HG02763 (cell line): Measurements from ENCODE around the gene MFAP1.
"Not testable (repeated sequence)": the region's sequence is repeated elsewhere in the genome, so short reads cannot be mapped to it uniquely, and the experiment has no call there.

Experiments used
- ATAC-seq: cut with Tn5 transposase; IDR thresholded peaks from one replicate; pipeline ENCODE4 v1.9.1; 2021; ENCODE audit warnings: mild to moderate bottlenecking, moderate library complexity; ENCODE audit not compliant: unreplicated experiment

Gene MFAP1

GRCh38 chr15:43824302-43825246 is at the start of gene MFAP1:
Gene MFAP1 (minus strand): TSS chr15:43824690. CDS start chr15:43824569, 121 bp downstream.
- peak; percentile 81 for ATAC-seq

DNA sequence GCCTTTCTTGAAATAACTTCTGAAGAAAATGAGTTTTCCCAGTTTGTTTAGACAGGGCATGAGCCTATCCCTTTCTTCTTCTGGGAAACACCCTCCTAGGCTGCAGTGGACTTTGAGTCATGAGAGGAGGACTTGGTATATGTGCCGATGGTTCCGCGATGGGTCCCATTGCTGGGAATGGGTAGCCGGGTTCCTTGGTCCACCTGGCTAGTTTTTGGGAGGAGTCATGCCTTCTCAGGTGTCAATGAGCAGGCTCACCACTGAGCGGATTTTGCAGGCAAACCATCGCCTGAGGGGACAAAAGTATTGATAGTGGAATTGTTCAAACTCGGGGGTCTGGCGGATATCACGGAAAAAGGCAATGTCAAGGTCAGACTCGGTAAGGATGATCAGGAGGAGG is 49.2 kb upstream of the MFAP1 start:
- ATAC-seq: no peak

DNA sequence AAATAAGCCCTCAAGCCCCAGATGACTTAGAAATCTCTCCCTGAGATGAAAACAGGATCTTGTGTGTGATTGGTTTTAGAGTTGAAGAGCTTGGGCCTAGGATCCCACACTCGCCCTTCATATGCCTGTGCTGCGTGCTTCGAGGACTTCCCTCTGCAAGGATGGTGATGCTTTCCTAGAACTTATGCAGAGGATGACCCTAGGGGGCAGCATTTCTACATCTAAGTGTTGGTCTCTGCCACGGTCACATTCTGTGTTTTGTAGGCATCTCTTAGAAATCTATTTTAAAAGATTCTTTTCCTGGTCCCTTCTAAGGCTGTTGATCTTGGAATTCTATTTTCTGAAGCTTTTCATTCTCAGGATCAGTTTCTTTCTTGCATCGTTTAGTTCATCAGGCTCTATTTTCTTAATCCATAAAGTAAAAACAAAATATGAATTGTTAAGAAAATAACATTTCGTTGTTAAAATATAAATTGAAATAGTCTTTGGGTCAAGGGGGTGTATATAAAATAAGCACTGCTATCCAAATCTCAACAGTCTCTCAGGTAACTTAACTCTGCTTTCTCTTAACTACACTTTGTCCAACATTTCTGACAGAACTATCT is 48.0 kb upstream of the MFAP1 start:
- ATAC-seq: no peak

DNA sequence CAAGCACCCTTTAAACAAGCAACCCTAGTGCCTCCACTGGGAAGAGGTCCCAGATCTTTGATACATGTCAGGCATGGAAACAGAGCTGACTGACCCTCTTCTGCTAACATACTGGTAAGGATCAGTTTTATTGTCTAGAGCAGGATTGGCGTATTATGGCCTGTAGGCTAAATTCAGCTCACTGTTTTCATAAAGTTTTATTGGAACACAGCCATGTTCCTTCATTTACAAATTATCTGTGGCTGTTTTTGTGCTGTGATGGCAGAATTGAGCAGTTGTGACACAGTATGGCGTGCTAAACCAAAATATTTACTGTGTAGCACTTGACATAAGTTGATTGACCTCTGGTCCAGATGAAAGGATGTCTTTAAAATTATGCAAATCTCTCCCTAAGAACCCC is 47.3 kb upstream of the MFAP1 start:
- no peak for ATAC-seq

- no peak for ATAC-seq
Observed at GRCh38 chr15:43868406-43868805, 43.9 kb upstream of the MFAP1 start.

DNA sequence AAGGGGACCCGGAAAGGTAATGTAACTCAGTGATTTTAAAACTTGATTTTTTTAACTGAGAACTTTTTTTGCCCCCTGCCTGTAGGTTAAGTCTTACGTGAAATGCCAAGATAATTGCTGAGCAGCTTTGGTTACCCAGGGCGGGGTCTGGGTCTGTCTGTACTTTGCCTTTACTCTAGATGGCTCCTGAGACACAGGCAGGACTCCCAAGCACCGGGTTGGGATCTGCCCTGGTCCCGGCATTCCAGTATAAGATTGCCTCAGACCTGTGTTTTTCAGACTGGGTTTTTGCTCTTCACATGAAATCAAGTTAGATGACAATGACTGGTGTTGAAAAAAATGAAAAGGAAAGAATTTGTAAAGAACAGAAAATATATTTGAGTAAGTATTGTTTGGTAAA is 42.6 kb upstream of the MFAP1 start:
- no peak for ATAC-seq

DNA sequence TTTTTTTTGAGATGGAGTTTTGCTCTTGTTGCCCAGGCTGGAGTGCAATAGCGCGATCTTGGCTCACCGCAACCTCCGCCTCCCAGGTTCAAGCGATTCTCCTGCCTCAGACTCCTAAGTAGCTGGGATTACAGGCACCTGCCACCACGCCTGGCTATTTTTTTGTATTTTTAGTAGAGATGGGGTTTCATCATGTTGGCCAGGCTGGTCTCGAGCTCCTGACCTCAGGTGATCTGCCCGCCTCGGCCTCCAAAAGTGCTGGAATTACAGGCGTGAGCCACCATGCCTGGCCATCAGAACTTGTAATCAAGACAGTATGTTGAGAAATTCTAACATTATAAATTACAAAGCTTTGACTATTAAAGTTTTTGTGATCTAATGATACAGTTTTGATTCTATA is 42.1 kb upstream of the MFAP1 start:
- not testable (repeated sequence) for ATAC-seq

GRCh38 chr15:43859546-43859945 is 35.1 kb upstream of the MFAP1 start:
- ATAC-seq: no peak

DNA sequence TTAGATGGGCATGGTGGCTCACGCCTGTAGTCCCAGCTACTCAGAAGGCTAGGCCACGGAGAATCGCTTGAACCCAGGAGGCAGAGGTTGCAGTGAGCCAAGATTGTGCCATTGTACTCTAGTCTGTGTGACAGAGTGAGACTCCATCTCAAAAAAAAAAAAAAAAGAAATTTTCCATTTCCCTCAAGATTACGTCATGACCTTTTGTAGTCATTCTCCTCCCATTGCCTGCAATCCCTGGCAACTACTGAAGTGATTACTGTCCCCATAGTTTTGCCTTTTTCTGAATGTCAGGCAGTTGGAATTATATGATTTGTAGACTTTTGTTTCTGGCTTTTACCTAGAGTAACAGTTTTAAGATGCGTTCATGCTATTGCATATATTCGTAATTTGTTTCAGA is 30.3 kb upstream of the MFAP1 start:
- no peak for ATAC-seq

- no peak for ATAC-seq
Observed at GRCh38 chr15:43852607-43853006, 28.1 kb upstream of the MFAP1 start.

DNA sequence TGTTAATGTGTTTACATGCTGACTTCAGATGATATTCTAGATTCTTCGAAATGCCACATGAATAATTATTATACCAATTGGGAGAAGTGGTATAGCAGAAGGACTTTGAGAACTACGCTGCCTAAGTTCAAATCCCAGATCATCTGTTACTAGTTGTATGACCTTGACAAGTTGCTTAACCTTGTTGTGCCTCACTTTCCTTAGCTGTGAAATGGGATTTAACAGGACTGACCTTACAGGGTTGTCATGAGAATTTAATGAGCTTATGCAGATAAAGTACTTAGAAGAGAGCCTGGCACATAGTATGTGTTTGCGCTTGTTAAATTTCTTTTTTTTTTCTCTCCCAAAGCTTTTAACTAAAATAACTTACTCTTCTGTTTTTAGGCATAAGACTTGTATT is 26.8 kb upstream of the MFAP1 start:
- no peak for ATAC-seq

GRCh38 chr15:43845421-43845820 is 20.9 kb upstream of the MFAP1 start:
- no peak for ATAC-seq

- ATAC-seq: not testable (repeated sequence)
Observed at GRCh38 chr15:43832485-43832884, 8.0 kb upstream of the MFAP1 start.

DNA sequence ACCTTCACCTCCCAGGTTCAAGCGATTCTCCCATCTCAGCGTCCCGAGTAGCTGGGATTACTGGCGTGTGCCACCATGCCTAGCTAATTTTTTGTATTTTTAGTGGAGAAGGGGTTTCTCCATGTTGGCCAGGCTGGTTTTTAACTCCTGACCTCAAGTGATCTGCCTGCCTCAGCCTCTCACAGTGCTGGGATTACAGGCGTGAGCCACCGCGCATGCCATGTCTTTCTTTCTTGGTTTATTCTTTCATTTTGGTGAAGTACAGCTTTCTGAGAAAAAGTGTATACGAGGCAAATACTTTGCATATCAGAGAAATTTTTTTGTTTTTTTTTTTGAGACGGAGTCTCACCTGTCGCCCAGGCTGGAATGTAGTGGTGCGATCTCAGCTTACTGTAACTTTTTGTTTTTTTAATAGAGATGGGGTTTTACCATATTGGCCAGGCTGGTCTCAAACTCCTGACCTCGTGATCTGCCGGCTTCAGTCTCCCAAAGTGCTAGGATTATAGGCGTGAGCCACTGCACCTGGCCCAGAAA is 7.1 kb upstream of the MFAP1 start:
- not testable (repeated sequence) for ATAC-seq

DNA sequence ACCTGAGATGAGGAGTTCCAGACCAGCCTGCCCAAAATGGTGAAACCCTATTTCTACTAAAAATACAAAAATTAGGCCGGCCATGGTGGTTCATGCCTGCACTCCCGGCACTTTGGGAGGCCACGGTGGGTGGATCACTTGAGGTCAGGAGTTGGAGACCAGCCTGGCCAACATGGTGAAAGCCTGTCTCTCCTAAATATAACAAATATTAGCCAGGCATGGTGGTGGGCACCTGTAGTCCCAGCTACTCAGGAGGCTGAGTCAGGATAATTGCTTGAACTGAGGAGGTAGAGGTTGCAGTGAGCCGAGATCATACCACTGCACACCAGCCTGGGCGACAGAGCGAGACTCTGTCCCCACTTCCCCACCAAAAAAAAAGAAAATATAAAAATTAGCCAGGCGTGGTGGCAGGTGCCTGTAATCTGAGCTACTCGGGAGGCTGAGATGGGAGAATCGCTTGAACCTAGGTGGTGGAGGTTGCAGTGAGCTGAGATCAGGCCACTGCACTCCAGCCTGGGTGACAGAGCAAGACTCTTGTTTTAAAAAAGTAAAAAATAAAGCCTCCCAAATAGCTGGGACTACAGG is 6.3 kb upstream of the MFAP1 start:
- not testable (repeated sequence) for ATAC-seq

- not testable (repeated sequence) for ATAC-seq
Observed at GRCh38 chr15:43829951-43830540, 5.6 kb upstream of the MFAP1 start.

DNA sequence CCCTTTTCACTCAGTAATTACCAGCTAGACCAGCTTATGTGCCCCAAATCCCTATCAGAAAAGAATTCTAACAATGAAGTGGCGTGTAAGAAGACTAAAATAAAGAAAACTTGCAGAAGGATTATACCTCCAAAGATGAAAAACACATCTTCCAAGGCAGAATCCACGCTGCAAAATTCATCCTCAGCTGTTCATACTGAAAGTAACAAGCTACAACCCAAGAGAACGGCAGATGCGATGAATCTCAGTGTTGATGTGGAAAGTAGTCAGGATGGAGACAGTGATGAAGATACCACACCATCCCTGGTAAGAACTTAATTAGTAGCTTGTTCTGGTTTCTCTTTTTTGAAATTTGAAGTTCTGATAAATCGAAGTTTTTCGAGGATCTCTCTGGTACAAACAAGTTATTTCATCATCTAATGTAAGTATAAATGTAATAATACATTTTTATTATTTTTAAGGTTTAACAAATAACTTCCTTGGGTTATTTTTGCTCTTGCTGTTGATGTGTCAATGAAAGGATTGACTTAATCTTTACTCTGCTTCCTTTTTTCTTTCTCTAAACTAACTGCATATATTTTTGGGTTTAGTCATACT is 3.7 kb upstream of the MFAP1 start:
- ATAC-seq: no peak

DNA sequence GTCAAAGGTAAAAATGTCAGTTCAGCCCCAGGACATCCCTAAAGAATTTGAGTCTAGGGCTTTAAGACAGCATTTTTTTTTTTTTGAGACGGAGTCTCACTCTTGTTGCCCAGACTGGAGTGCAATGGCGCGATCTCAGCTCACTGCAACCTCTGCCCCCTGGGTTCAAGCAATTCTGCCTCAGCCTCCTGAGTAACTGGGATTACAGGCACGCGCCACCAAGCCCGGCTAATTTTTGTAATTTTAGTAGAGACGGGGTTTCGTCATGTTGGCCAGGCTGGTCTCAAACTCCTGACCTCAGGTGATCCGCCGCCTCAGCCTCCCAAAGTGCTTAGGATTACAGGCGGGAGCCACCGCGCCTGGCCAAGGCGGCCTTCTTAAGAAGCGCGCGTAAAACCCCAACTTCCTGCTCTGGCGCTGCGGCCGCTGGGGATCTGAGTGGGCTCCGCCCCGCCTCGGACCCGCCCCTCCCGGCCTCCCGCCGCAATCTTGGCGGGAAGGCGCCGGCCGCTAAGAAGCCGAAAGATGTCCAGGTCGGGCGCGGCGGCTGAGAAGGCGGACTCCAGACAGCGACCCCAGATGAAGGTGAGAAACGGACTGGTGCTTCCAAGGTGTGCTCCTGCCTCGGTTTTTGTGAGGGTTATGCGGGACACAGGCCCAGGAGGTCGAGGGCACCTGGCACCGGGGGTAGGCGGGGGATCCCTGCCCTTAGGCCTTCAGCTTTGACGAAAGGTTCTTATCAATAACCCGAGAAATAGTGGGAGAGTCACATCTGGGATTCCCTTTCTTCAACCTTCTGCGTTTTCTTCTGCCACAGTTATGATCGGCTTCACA is 2.2 kb upstream of the MFAP1 start, which contains the start of gene WDR76:
Gene WDR76, plus strand, starts transcription at position 495 of the 834 bp plus-strand sequence. Its CDS starts 31 bp downstream, at position 526.
- peak; percentile 56 for ATAC-seq

- ATAC-seq: no peak
Observed at GRCh38 chr15:43826029-43826507, 1.6 kb upstream of the MFAP1 start.

DNA sequence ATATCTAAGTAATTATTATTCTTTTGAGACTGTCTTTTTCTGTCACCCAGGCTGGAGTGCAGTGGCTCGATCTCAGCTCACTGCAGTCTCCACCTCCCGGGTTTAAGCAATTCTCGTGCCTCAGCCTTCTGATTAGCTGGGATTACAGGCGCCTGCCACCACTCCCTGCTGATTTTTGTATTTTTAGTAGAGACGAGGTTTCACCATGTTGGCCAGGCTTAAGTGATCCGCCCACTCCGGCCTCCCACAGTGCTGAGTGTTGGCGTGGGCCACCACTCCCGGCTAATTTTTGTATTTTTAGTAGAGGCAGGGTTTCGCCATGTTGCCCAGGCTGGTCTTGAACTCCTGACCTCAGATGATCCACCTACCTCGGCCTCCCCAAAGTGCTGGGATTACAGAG is 815 bp upstream of the MFAP1 start:
- ATAC-seq: not testable (repeated sequence)
